HFF-Myc (cell line): Measurements from ENCODE around the gene GSK3B.

Source experiments
- DNase-seq: peaks from one replicate; pipeline ENCODE4 v3.0.0-alpha.2; 2011; ENCODE audit warnings: low read depth; ENCODE audit errors: extremely low read depth
- H3K4me3 ChIP-seq: replicated peaks from 2 replicates; pipeline ENCODE4 v1.5.1; 2011; ENCODE audit warnings: low read depth, mild to moderate bottlenecking, control low read depth, low read length
- TF ChIP-seq, protein P1 (sequence below): IDR thresholded peaks from 2 replicates; pipeline ENCODE4 v1.5.1; 2012; ENCODE audit warnings: mild to moderate bottlenecking, low read depth, low read length, control low read depth; ENCODE audit errors: missing control alignments

GSK3B gene

GRCh38 chr3:120093911-120094775 lies at the start of gene GSK3B:
TSS of gene GSK3B (minus strand) at chr3:120094447. CDS start at chr3:120093434, 1,013 bp downstream.
- DNase-seq: peak; percentile 99
- H3K4me3 ChIP-seq: peak within 1 kb of the TSS; percentile 75
- TF ChIP-seq, protein P1, sequence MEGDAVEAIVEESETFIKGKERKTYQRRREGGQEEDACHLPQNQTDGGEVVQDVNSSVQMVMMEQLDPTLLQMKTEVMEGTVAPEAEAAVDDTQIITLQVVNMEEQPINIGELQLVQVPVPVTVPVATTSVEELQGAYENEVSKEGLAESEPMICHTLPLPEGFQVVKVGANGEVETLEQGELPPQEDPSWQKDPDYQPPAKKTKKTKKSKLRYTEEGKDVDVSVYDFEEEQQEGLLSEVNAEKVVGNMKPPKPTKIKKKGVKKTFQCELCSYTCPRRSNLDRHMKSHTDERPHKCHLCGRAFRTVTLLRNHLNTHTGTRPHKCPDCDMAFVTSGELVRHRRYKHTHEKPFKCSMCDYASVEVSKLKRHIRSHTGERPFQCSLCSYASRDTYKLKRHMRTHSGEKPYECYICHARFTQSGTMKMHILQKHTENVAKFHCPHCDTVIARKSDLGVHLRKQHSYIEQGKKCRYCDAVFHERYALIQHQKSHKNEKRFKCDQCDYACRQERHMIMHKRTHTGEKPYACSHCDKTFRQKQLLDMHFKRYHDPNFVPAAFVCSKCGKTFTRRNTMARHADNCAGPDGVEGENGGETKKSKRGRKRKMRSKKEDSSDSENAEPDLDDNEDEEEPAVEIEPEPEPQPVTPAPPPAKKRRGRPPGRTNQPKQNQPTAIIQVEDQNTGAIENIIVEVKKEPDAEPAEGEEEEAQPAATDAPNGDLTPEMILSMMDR: no peak

DNA sequence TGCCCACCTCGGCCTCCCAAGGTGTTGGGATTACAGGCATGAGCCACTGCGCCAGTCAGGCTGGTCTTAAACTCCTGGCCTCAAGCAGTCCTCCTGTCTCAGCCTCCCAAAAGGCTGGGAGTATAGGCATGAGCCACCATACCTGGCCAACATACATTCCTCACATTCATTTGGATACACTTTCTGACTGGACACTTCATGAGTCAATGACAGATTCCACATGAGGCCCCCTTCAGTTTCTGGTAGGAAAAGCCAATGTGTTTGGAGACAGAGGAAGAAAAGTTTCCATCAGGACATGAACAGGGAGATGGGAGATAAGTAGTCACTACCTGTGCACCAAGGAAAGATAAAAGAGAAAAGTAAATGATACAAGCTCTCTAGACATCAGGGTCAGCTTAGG lies 49.4 kb upstream of the GSK3B start:
- no peak overlapping the region for H3K4me3 ChIP-seq
- TF ChIP-seq, protein P1: no peak
- no peak for DNase-seq

- DNase-seq: no peak
- TF ChIP-seq, protein P1: no peak
- H3K4me3 ChIP-seq: no peak overlapping the region
These were observed 48.0 kb upstream of the GSK3B start for GRCh38 chr3:120142236-120142635.

GRCh38 chr3:120140098-120140742 lies 46.0 kb upstream of the GSK3B start:
- H3K4me3 ChIP-seq: no peak overlapping the region
- TF ChIP-seq, protein P1: no peak
- no peak for DNase-seq

GRCh38 chr3:120139140-120139539 lies 44.9 kb upstream of the GSK3B start:
- H3K4me3 ChIP-seq: no peak overlapping the region
- no peak for DNase-seq
- TF ChIP-seq, protein P1: no peak

GRCh38 chr3:120137548-120137947 lies 43.3 kb upstream of the GSK3B start:
- no peak overlapping the region for H3K4me3 ChIP-seq
- DNase-seq: no peak
- TF ChIP-seq, protein P1: no peak
